Ovary (tissue), 9 donors: Measurements from ENCODE around the gene PALLD. TPM values are rescaled to one million over a fixed set of nuclear protein-coding genes. Genes with fewer than 3 reads are reported as not detected.

ENCODE experiments used
- DNase-seq, 5 donors: peaks; one replicate each; pipeline ENCODE4 v3.0.0-alpha.2; 2019 to 2020
- H3K27ac ChIP-seq, 2 donors: fragments of 200-600 bp; one replicate each; pipeline versions ENCODE4 v1.5.1 to v1.8.0; 2019 to 2022
- H3K27me3 ChIP-seq: fragments of 200-600 bp; one replicate; pipeline ENCODE4 v1.8.0; 2022
- H3K36me3 ChIP-seq: fragments of 200-600 bp; sonication (generic); one replicate; pipeline ENCODE4 v1.5.1; 2019
- H3K4me1 ChIP-seq: one replicate; pipeline ENCODE4 v1.8.1; 2013; ENCODE audit warnings: mild to moderate bottlenecking, moderate library complexity; ENCODE audit not compliant: insufficient read depth
- H3K4me3 ChIP-seq: fragments of 200-600 bp; sonication (generic); one replicate; pipeline ENCODE4 v1.5.1; 2017
- H3K9me3 ChIP-seq, 2 donors: fragments of 200-600 bp in 1 of 2; sonication (generic) in 1 of 2; one replicate each; pipeline versions ENCODE4 v1.5.1 to v1.8.1; 2013 to 2019; ENCODE audit warnings: mild to moderate bottlenecking in 1 of 2, moderate library complexity in 1 of 2
- EP300 ChIP-seq: sonication (generic); formaldehyde crosslinking; IDR thresholded peaks from one replicate; pipeline ENCODE4 v1.6.1; 2017; ENCODE audit warnings: antibody characterized with exemption
- POLR2A ChIP-seq: fragments of 450-650 bp; IDR thresholded peaks from one replicate; pipeline ENCODE4 v1.6.1; 2017; ENCODE audit warnings: antibody characterized with exemption, mild to moderate bottlenecking, moderate library complexity
- whole genome bisulfite sequencing, 3 donors: extraction: QIAGEN DNeasy Blood & Tissue Kit in 1 of 3; methylation state at CpG; one replicate each; pipeline versions ENCODE4 v1.1.5 to v1.1.7; 2013 to 2017; 5-methylcytosine and 5-hydroxymethylcytosine counted together
- intact Hi-C, 4 donors: fragments of 100-400 bp; cut with DNase I; formaldehyde crosslinking; loops; one replicate each; pipeline versions ENCODE4 v1.11.0 to v1.15.1; 2022 to 2023
- polyA plus RNA-seq, 2 donors: library from polyadenylated mRNA; stranded (reverse); fragments of 200-250 nt in 1 of 2; fragments of 350-450 nt in 1 of 2; fragmentation: Illumina TruSeq in 1 of 2; extraction: RNeasy Lipid Tissue Mini Kit (QIAGEN cat#74804) in 1 of 2; gene quantifications; one replicate each; pipeline ENCODE4 v1.2.3, GENCODE V29; 2013 to 2014
- total RNA-seq, 7 donors: library from RNA; depleted of rRNA in 2 of 7; stranded (reverse); fragments of >200 nt in 2 of 7; fragmentation: NEBNext Ultra II Directional in 3 of 7; extraction: Animal tissue kit (Norgen Biotek cat#: 25700) in 3 of 7; gene quantifications; one replicate each; pipeline versions ENCODE4 v1.1.0 to v1.2.4, GENCODE V29; 2016 to 2023
- TF ChIP-seq, protein P1 (sequence below), 3 donors: fragments of 450-650 bp in 2 of 3; fragments of 200-600 bp in 1 of 3; IDR thresholded peaks; one replicate each; pipeline versions ENCODE4 v1.5.1 to v1.8.0; 2016 to 2022; ENCODE audit warnings: antibody characterized with exemption in 3 of 3, mild to moderate bottlenecking in 1 of 3
- donor health status: DM: no; HTN: no; CAD: no; lungs with moderate emphysema.
- donor health status: DM: no; HTN: no; CAD: no.
- donor health status: Bipolar disorder and iron deficiency.
- donor health status: DM: yes; HTN: yes; CAD: no.
- donor health status: DM: no; HTN: no; CAD: no.
- donor health status: DM: yes; HTN: yes; CAD: no.

The PALLD gene
- total and polyA plus RNA-seq, 9 donors = 96.8 to 605 (median 137) TPM

- WGBS, 3 donors = 59 to 64% (median 60%) methylated on average over 9 of the region's 9 CpGs
- H3K4me3 ChIP-seq = no peak overlapping the region
- intact Hi-C loops = no loop called here
These were observed 315.2 kb downstream of the PALLD start for GRCh38 chr4:168811786-168812651.

DNA sequence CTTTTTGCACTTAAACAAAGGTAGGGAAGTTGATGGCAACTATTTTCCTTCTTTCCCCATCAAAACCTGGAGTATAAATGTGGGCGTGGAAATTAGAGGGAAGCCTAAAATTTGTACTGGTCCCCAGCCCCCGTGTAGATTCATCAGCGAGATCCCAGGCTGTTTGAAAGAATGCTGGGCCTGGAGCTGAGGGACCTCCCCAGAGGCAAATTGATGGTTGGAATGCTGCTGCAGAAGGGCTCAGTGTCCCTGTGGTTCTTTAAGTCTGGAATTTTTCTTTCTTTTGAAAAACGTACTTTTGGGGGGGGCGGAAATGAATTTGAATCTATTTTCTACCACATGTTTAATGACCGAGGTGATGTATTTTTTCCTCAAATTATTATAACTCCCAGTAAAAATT, 316.0 kb downstream of the PALLD start:
- Histone ChIP-seq H3K4me3 (no peak overlapping the region), H3K27me3 (no peaks in the 10 kb centered on the region), H3K27ac (no peak overlapping the region), H3K9me3 (no peaks in the 10 kb centered on the region), H3K36me3 (no peaks in the 10 kb centered on the region), H3K4me1 (peaks cover 10% of the 10 kb centered on the region)
- intact Hi-C loops = no loop called here
- TF ChIP-seq, protein P1, sequence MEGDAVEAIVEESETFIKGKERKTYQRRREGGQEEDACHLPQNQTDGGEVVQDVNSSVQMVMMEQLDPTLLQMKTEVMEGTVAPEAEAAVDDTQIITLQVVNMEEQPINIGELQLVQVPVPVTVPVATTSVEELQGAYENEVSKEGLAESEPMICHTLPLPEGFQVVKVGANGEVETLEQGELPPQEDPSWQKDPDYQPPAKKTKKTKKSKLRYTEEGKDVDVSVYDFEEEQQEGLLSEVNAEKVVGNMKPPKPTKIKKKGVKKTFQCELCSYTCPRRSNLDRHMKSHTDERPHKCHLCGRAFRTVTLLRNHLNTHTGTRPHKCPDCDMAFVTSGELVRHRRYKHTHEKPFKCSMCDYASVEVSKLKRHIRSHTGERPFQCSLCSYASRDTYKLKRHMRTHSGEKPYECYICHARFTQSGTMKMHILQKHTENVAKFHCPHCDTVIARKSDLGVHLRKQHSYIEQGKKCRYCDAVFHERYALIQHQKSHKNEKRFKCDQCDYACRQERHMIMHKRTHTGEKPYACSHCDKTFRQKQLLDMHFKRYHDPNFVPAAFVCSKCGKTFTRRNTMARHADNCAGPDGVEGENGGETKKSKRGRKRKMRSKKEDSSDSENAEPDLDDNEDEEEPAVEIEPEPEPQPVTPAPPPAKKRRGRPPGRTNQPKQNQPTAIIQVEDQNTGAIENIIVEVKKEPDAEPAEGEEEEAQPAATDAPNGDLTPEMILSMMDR (IDR thresholded peaks at IDR 0.05) = no peak
- no peak for TF ChIP-seq POLR2A
- no peak for TF ChIP-seq EP300
- no peak for DNase-seq
- 44 to 55% (median 54%) methylated on average over 6 of the region's 6 CpGs for WGBS, 3 donors

More at GRCh38 chr4:168811786-168812651, 315.2 kb downstream of the PALLD start:
- no peaks in the 10 kb centered on the region for H3K36me3 ChIP-seq
- H3K9me3 ChIP-seq = no peaks in the 10 kb centered on the region
- H3K27ac ChIP-seq = no peak overlapping the region
- H3K27me3 ChIP-seq = no peaks in the 10 kb centered on the region
- DNase-seq = no peak
- TF ChIP-seq POLR2A (no peak), EP300 (no peak)
- TF ChIP-seq, protein P1 (IDR thresholded peaks at IDR 0.05) = no peak
- H3K4me1 ChIP-seq = peaks cover 10% of the 10 kb centered on the region

DNA sequence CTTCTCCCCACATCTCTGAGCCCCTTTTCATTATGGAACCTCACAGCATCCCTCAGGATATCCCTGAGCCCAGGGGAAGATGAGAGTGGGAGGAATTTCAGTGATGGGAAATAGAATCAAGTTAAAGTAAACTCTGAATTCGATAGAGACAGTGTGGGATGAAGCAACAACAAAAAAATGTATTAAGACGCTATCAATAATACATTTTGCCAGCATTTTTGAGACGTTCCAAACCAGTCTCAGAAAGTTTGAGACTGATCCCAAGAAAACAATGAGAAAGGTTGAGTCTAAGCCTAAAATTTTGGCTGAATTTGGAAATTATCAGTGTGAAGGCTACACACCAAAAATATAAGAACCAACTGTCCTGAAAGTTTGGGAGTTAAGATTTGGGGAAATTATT, 317.0 kb downstream of the PALLD start:
- Histone ChIP-seq H3K36me3 (no peaks in the 10 kb centered on the region), H3K4me1 (peaks cover 10% of the 10 kb centered on the region), H3K27me3 (no peaks in the 10 kb centered on the region), H3K4me3 (no peak overlapping the region), H3K27ac (no peak overlapping the region), H3K9me3 (no peaks in the 10 kb centered on the region)
- intact Hi-C loops = no loop called here
- WGBS, 3 donors = 2 to 15% (median 5%) methylated on average over 3 of the region's 3 CpGs
- no peak for DNase-seq
- no peak for TF ChIP-seq EP300
- TF ChIP-seq POLR2A = no peak
- TF ChIP-seq, protein P1 (IDR thresholded peaks at IDR 0.05) = no peak

DNA sequence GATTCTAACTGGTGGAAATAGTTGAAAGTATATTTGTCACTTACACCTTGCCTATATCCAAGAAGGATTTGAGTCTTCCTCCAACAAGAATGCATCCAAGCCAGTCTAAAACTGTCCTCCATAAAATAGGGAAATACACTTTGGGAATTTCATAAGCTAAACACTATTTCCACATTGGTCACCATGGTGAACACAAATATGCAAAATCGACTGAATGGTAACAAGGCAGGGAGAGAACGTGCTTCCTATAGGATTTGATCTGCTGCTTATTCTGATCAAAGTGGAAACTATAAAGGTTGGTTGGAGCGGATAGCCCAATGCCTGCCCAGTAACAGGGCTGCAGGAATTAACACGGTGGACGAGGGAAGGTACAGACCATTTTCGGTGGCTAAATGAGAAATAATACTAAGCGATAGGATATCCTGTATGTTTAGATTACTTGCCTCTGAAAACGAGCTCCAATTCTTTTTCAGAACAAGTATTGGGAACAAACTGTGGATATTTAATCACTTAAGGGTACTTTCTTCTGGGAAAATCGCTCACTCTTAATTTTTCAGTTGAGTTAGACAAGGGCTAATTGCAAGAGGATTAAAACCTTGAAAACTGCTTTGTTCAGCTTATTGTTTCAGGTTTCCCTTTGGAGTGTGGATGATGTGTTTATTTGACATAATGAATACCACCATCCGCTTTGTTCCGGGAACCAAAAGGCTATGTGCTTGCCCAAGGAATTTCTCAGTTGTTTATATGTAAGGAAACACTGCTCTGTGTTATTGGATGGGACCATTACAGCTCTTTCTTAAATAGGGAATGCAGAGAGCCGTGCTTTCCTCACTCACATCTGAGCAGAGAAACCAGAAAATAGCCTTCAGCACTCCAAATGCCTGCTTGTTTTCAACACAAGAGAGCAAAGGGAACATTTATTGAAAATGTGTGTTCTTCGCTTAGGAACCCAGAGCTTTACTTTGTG, 318.8 kb downstream of the PALLD start:
- H3K36me3 ChIP-seq = no peaks in the 10 kb centered on the region
- H3K27ac ChIP-seq = peak overlapping the region; percentile 53 to 75
- H3K4me3 ChIP-seq = no peak overlapping the region
- 16 to 29% (median 16%) methylated on average over 13 of the region's 13 CpGs for WGBS, 3 donors
- DNase-seq = no peak
- no peaks in the 10 kb centered on the region for H3K27me3 ChIP-seq
- TF ChIP-seq EP300 (no peak), POLR2A (no peak)
- peaks cover 10% of the 10 kb centered on the region for H3K4me1 ChIP-seq
- intact Hi-C loops = loop anchor here in 2 of 4 donors (2.0 kb wide), 1 partner anchor 15 kb away; no protein-coding TSS in a partner anchor
- no peaks in the 10 kb centered on the region for H3K9me3 ChIP-seq
